Right forelimb (tissue), 1 donor: Measurements from ENCODE around the gene CDKAL1.
"Not testable (repeated sequence)": the region's sequence is repeated elsewhere in the genome, so short reads cannot be mapped to it uniquely, and the experiment has no call there.

ENCODE experiments used
- DNase-seq: peaks from one replicate; pipeline ENCODE4 v3.0.0-alpha.2; 2018

The CDKAL1 gene

GRCh38 chr6:21193790-21194475 is 659.7 kb downstream of the CDKAL1 start:
- DNase-seq = no peak

- DNase-seq = not testable (repeated sequence)
Observed at GRCh38 chr6:21195301-21195700, 661.0 kb downstream of the CDKAL1 start.

DNA sequence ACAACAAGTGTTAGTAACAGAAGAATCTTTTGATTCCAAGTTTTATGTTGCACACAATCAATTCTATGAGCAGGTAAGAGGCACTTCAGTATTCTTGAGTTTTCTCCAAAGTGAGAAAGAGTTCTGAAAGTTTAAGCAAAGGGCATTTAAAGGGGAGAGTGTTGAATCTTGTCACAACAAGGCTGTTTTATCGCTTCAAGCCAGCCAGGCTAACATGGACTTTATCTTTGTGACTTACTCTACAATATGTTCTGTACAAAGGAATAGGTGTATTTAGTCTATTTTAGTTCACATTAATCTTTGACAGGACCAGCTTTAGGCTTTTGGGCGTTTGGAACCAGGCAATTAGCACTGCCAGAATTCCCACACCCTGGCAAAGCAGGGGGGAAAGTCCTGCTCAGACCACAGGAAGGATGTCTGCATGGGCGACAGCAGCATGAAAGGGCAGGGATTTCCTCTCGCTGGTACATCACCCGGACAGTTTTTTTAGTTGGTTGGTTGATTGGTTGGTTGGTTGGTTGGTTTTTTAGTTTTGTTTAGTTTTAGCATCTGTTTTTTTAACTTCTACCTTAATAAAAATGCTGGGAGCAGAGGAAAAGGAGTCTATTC is 663.9 kb downstream of the CDKAL1 start:
- DNase-seq = no peak

DNA sequence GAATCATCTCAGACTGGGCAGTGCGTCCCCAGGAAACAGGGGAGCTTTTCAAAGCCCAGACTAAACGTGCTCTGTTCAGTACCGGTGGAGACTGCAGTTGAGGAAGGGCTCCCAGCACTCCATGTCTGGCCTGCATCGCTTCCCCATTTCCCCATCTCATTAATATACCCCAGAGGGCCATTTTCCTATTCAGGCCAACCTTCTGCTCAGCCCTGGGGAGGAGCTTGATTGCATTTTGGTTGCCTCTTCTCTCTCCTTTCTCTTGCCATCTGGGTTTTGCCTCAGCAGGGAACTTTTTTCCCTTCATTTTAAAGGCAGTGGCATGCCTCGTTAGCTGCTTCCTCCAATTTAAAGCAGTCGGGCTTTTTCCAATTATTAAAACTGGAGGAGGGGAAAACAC is 665.0 kb downstream of the CDKAL1 start:
- no peak for DNase-seq

DNA sequence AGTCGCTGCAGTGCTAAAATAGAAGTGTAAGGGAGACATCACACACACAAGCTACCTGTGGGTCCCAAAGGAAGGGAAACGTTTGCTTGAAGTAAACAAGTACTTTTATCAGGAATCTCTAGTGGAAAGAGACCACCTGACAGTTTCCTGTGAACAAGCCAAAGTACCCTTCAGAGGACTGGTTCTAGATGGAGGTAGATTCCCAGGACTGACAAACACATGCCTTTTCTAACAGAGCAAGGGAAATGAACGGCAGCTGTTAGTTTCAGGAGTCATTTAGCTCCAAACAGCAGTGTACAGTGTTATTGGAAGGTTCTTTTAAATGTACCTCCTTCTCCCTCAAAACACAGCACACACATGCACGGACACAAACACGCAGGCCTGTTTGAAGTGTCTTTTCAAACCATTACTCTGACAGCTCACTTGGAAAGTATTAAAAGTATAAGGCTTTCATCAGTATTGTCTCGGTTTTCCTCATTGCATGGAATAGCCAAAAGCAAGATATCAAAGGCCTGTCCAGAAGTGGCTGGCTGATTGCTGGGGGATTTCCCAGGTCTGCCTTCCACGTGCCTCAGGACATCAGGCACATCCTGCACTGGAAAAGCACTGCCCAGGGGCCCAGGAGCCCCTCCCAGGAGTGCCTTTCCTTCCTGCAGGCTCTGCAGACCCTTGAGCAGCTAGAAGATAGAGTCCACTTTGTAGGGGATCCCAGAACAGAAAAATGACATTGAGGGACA is 666.0 kb downstream of the CDKAL1 start:
- no peak for DNase-seq

DNA sequence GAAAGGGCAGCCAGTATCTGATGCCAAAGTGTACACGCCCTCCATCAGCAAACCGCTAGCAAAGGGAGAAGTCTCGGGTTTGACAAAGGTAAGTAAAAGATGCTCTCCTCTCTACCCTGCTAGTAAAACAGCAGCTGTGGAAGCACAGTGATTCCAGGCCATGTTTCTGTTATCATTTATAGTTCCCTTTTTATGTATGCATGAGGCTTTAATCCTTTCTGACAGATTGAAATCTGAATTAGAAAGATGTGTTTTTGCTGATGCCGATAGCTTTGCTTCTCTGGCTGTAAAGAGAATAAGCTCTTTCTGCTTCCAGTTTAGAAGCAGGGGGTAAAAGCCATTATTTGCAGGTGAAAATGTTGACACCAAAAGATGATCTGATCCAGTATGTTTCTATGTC is 666.9 kb downstream of the CDKAL1 start:
- no peak for DNase-seq

GRCh38 chr6:21201637-21202350 is 667.5 kb downstream of the CDKAL1 start:
- DNase-seq = no peak

DNA sequence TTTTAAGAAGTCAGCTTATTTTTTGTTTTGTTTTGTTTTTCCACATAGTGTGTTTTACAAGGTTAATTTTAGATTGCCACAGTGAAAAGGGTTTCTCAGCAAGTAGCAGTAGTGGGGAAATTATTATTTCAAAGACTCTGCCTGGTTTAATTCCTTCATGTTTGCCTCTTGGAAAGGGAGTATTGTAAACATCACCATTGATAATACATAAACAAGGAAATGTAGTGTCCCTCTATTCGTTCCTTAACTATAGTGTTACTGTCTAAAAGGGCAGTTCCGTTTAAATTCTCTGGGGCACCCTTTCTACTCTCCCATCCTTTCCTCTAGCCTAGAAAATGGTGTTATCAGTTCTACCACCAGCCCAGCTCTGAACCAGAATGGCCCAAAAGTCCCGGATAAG is 668.3 kb downstream of the CDKAL1 start:
- no peak for DNase-seq

GRCh38 chr6:21204951-21205350 is 670.7 kb downstream of the CDKAL1 start:
- DNase-seq = no peak

DNA sequence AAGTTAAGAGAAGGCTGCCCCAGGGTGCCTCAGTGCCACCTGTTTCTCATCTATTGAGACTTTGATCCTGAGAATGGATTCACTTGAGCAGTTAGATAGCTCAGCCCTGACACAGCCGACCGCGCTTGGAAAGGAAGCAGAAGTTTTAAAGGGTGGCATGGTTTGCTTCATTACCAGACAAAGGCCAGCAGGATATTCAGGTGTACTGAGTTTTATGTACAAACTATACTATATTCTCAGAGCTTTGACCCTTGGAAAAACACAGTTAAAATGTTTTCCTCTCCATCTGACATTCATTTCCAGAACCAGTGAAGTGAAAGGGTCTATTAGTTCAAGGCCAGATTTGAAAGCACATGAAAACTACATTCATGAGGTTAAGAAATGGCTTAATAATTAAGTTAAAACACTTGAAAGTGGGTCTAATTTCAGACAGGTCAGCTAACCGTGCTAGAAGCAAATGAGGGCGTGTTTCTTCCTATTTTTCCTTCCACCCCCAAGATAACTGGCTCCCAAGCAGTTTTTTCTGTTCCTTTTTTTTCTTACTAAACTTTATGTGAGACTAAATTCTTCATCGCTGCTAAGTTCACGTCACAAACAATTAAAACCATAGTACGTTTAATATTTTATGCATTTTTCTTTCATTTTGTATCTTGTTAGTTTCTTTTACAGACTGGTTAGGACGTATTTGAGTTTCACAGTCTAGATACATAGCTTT is 674.0 kb downstream of the CDKAL1 start:
- no peak for DNase-seq

GRCh38 chr6:21208796-21209186 is 674.5 kb downstream of the CDKAL1 start:
- no peak for DNase-seq

- DNase-seq = no peak
Observed at GRCh38 chr6:21213492-21213891, 679.2 kb downstream of the CDKAL1 start.

- DNase-seq = no peak
Observed at GRCh38 chr6:21214738-21215448, 680.6 kb downstream of the CDKAL1 start.

DNA sequence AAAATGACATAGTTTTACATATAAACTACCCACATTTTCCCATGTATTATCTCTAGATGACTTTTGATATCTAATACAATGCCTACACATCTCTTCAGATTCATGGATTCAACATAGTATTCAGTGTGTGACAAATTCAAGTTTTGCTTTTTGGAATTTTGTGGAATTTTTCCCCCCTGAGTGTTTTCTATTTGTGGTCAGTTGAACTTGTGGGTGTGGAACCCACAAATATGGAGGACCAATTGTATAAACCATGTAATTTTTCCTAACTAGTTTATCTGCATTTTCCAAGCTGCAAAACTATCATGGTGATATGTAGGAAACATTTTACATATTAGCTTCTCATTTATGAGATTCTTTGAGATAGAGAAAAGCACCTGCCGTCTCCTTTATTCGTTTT is 685.0 kb downstream of the CDKAL1 start:
- DNase-seq = no peak

DNA sequence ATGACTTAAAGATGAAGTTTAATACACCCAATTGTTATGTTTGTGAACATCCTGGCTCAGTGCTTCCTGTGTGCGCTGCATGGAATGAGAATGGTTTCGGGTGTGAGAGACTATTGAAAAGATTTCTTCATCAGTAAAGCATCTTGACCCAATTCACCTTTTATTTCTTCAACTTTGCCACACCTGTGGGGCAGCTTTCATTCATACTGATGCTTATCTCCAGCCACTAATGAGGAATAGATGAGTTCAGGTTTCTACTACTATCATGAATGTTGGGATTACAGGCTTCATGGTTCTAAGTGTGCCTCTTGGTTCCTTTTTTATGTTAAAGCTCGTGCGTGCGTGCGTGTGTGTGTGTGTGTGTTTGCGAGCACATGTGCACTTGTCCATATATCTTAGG is 685.6 kb downstream of the CDKAL1 start:
- DNase-seq = no peak

DNA sequence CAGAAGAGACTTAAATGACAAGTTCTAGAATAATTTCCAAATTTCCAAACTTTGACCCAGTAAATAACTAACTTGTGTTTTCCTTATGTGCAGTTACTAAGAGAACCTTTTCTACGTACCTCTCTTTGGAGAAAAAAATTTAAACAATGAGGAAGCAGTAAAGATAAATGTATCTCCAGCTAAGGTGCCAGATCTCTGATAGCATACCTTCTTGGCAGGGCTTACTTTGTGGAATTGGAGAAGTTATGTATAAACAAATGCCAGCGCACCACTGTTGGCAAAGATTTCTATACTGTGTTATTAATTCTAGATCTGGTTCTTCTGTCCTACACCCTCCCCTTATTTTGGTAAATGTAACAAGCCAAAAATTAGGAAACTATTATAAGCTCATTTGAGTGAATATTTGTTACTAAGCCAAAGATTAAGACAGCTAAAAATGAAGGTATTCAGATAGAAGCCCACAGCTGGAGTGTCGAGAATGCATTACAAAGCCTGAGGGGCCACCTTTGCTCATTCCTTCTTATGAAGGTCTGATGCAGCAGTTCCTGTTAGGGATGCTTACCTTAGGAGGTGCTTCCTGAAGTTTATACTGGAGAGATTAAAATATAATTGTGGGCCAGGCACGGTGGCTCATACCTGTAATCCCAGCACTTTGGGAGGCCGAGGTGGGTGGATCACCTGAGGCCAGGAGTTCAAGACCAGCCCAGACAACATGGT is 686.2 kb downstream of the CDKAL1 start:
- DNase-seq = no peak

DNA sequence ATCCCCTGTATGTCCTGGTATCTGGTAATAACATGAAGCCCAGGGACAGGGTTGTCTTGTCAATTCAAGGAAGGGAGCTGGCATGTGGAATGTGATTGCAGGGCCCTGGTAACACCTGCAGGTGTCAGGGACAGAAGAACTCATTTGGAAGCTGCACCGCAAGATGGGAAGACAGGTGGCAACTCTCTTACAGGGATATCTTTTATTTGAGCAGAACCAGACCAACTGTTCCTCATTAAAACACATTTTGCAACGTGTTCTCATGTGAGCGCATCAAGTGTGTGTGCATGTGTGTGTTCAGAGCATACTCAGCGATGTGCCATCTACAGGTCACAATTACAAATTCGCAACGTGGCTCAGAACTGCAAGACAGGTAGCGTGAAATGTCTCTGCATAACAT is 688.4 kb downstream of the CDKAL1 start:
- DNase-seq = no peak

GRCh38 chr6:21225912-21226311 is 691.7 kb downstream of the CDKAL1 start:
- no peak for DNase-seq

GRCh38 chr6:21227486-21227885 is 693.2 kb downstream of the CDKAL1 start:
- no peak for DNase-seq

GRCh38 chr6:21228411-21228810 is 694.2 kb downstream of the CDKAL1 start:
- no peak for DNase-seq

DNA sequence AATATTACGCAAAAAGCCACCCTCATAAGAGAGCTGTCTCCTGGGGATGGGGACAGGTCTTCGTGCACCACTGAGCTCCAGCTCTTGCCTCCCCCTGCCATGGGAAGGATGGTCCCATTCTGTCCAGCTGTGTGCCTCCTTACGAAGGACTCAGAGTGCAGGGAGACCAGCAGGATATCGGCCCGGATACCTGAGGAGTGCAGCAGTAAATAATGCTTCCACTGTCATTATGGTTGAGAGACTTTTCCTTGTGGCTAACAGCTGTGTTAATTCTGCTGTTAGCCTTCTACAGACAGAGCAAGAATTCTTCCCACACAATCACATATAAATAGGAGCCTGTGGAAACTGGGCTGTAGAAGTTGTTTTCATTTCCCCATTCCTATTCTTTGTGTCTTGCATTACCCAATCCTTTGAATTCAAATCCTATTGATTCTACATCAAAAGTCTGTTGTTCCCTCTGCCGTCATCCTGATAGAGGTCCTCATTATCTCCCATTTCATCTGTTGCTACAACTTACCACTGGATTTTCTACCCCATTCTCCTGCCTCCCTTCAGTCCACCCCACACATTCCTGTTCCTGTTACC is 694.7 kb downstream of the CDKAL1 start:
- DNase-seq = no peak
